T-helper 17 cell (primary cell): ENCODE results near the gene CATSPERD. TPM values are rescaled to one million over a fixed set of nuclear protein-coding genes. Genes with fewer than 3 reads are reported as not detected.

Experiments used
- ATAC-seq: fragments of 150-1000 bp; cut with Tn5 transposase; 2 replicates; pipeline ENCODE4 v1.10.0; 2021; ENCODE audit warnings: mild to moderate bottlenecking, moderate library complexity
- DNase-seq, 3 donors: peaks; one replicate each; pipeline versions ENCODE4 v3.0.0 to v3.0.0-alpha.2; 2020 to 2021
- H3K9me3 ChIP-seq: one replicate; pipeline ENCODE4 v1.7.0; 2013; ENCODE audit warnings: low read length, mild to moderate bottlenecking; ENCODE audit not compliant: control insufficient read depth, poor library complexity, severe bottlenecking
- H3K27ac Mint-ChIP-seq: one replicate; pipeline ENCODE4 v1.8.0; 2022; ENCODE audit warnings: mild to moderate bottlenecking, moderate library complexity, mixed read lengths
- H3K27me3 Mint-ChIP-seq: one replicate; pipeline ENCODE4 v1.8.0; 2022; ENCODE audit warnings: mixed read lengths
- H3K36me3 Mint-ChIP-seq: one replicate; pipeline ENCODE4 v1.8.0; 2022; ENCODE audit warnings: low read depth, mixed read lengths
- H3K4me1 Mint-ChIP-seq: one replicate; pipeline ENCODE4 v1.8.0; 2022; ENCODE audit warnings: mild to moderate bottlenecking, mixed read lengths
- H3K4me3 Mint-ChIP-seq: one replicate; pipeline ENCODE4 v1.8.0; 2022; ENCODE audit warnings: mild to moderate bottlenecking, moderate library complexity, mixed read lengths
- total RNA-seq, 4 donors: library from RNA in 2 of 4; stranded (reverse) in 2 of 4; gene quantifications; one replicate each; pipeline ENCODE4 v1.2.3 and lab custom pipeline; 2022 to 2026

Gene CATSPERD
- total RNA-seq, 2 donors from 2014 or later = not detected

- Mint-ChIP-seq H3K4me3 (no peak overlapping the region), H3K36me3 (peaks cover 2% of the 10 kb centered on the region), H3K27ac (no peak overlapping the region), H3K27me3 (no peaks in the 10 kb centered on the region), H3K4me1 (peaks cover 9% of the 10 kb centered on the region)
- DNase-seq (no peak), ATAC-seq (no peak)
- no peaks in the 10 kb centered on the region for H3K9me3 ChIP-seq
Measured at GRCh38 chr19:5823579-5824281, 103.3 kb downstream of the CATSPERD start.

DNA sequence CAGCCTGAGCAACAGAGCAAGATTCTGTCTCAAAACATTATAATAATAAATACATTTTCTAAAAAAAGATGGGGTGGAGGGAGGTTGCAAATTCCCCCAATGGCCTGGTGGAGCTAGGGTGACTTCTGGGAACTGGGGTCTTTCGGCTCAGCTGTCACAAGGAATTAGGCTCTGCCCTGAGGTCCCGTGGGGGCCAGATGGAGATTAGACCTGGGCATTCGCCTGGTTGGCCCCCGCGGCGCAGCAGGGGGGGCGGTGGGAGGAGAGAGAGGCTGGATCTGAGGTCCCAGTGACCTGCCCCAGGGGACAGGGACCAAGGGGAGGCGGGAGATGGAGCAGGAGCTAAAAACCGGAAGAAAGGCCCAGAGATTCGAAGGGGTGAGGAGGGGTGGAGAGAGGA is 104.3 kb downstream of the CATSPERD start:
- H3K36me3 Mint-ChIP-seq = peaks cover 2% of the 10 kb centered on the region
- H3K4me3 Mint-ChIP-seq = no peak overlapping the region
- no peak for ATAC-seq
- no peak overlapping the region for H3K27ac Mint-ChIP-seq
- H3K9me3 ChIP-seq = no peaks in the 10 kb centered on the region
- H3K4me1 Mint-ChIP-seq = peaks cover 7% of the 10 kb centered on the region
- DNase-seq = no peak
- H3K27me3 Mint-ChIP-seq = no peaks in the 10 kb centered on the region

- H3K27me3 Mint-ChIP-seq = no peaks in the 10 kb centered on the region
- no peaks in the 10 kb centered on the region for H3K9me3 ChIP-seq
- H3K36me3 Mint-ChIP-seq = peaks cover 3% of the 10 kb centered on the region
- H3K4me3 Mint-ChIP-seq = no peak overlapping the region
- DNase-seq (no peak), ATAC-seq (no peak)
- no peak overlapping the region for H3K27ac Mint-ChIP-seq
- peaks cover 6% of the 10 kb centered on the region for H3K4me1 Mint-ChIP-seq
Measured at GRCh38 chr19:5825178-5825577, 104.7 kb downstream of the CATSPERD start.

DNA sequence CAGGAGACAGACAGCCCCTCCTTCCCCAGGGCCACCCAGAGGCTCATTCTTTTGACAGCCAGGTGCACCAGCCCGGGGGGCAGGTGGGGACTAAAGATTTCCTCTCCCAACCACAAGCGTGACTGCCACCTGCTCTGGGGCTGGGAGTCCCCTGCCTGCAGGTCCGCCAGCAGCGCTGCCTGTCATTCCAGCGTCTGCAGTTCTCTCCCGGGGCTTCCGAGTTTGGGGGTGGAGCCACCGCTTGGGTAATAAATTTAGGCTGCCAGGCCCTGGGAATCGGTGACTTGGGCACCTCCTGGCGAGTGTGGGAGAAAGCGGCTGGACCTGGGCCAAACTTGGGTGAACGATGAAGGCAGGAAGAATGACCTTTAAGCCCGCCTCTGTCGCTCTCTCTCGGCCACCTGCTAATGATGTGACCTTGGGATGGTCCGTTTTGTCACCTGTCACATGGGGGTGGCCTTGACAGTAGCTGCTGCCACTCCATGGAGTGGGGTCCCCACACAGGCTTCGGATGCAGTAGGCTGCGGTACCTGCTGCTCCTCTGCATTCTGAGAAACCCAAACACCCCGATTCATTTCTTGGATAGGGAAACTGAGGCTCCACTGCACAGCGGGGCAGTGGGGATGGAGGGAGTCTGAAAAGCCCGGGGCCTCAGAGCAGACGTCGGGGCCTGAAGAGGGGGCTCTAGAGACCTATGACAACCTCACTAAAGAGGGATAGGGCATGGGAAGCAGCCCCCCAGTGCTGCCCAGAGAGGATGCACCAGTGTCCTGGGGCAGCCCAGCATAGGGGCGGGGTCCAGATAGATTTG is 106.3 kb downstream of the CATSPERD start:
- Mint-ChIP-seq H3K27ac (peak overlapping the region; percentile 88), H3K4me1 (peaks cover 6% of the 10 kb centered on the region), H3K27me3 (no peaks in the 10 kb centered on the region), H3K4me3 (peak overlapping the region; percentile 88), H3K36me3 (peaks cover 4% of the 10 kb centered on the region)
- DNase-seq (no peak), ATAC-seq (no peak)
- no peaks in the 10 kb centered on the region for H3K9me3 ChIP-seq

DNA sequence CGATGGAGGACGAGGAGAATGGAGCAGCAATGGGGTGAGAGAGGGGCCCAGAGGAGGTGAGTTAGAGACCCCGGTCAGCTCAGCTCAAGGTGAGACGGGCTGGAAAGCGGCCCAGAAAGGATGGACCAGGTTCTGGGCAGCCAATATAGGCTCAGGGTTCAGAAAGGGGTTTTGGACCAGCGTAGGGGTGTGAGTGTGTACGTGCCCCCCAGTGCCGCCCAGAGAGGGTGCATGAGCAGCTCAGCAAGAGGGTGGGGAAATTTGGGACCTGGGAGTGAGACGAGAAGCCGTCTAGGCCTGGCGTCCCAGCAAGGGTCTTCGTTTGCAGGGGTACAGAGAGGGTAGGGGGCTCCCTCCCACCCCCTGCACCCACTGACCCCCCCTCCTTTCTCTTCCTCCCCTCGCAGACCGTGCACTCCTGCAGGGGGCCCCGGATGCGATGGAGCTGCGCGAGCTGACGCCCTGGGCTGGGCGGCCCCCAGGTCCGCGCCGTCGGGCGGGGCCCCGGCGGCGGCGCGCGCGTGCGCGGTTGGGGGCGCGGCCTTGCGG is 107.0 kb downstream of the CATSPERD start:
- Mint-ChIP-seq H3K27me3 (peaks cover 5% of the 10 kb centered on the region), H3K27ac (peak overlapping the region; percentile 88), H3K36me3 (peaks cover 4% of the 10 kb centered on the region), H3K4me3 (peak overlapping the region; percentile 89), H3K4me1 (peaks cover 6% of the 10 kb centered on the region)
- no peak for ATAC-seq
- no peaks in the 10 kb centered on the region for H3K9me3 ChIP-seq
- DNase-seq = no peak

- ATAC-seq (peak; percentile 86), DNase-seq (peak; percentile 83 to 92 (median 91))
- Mint-ChIP-seq H3K36me3 (peaks cover 4% of the 10 kb centered on the region), H3K27me3 (peaks cover 8% of the 10 kb centered on the region), H3K4me1 (peaks cover 6% of the 10 kb centered on the region), H3K27ac (peak overlapping the region; percentile 77), H3K4me3 (peak overlapping the region; percentile 89)
- no peaks in the 10 kb centered on the region for H3K9me3 ChIP-seq
Measured at GRCh38 chr19:5827891-5828660, 107.6 kb downstream of the CATSPERD start.

Other genes starting within 250 kb of the CATSPERD start
- gene TINCR, start 152.7 kb upstream of the CATSPERD start, total RNA-seq = 1 to 10 TPM; 2.0 to 2.8 TPM
- gene SAFB2, start 97.9 kb upstream of the CATSPERD start, total RNA-seq = 100 to 1,000 TPM; 241 to 255 TPM
- 100 to 1,000 TPM; 173 to 183 TPM for gene SAFB, start 97.6 kb upstream of the CATSPERD start, total RNA-seq
- gene MICOS13, start 40.1 kb upstream of the CATSPERD start, total RNA-seq = 10 to 100 TPM; 26.9 to 27.9 TPM
- gene HSD11B1L, start 39.6 kb upstream of the CATSPERD start, total RNA-seq = 1 to 10 TPM; 1.4 to 3.1 TPM
- 1,000 to 10,000 TPM in 1 of 2 donors, 100 to 1,000 TPM in 1; 811 to 1,376 TPM for gene RPL36, start 30.3 kb upstream of the CATSPERD start, total RNA-seq
- 10 to 100 TPM; 61.0 to 65.2 TPM for gene LONP1, start 491 bp upstream of the CATSPERD start, total RNA-seq
- 1 to 10 TPM; 3.8 to 3.9 TPM for gene PRR22, start 64.1 kb downstream of the CATSPERD start, total RNA-seq
- 100 to 1,000 TPM; 128 to 131 TPM for gene DUS3L, start 70.5 kb downstream of the CATSPERD start, total RNA-seq
- under 1 TPM; 0.35 to 0.39 TPM for gene NRTN, start 84.4 kb downstream of the CATSPERD start, total RNA-seq
- gene FUT6, start 119.1 kb downstream of the CATSPERD start, total RNA-seq = not detected
- under 1 TPM in 1 of 2 donors, not detected in 1; 0.50 TPM for gene FUT3, start 130.8 kb downstream of the CATSPERD start, total RNA-seq
- gene FUT5, start 149.9 kb downstream of the CATSPERD start, total RNA-seq = 1 to 10 TPM; 2.2 to 3.7 TPM
- 100 to 1,000 TPM; 102 to 108 TPM for gene NDUFA11, start 183.2 kb downstream of the CATSPERD start, total RNA-seq
- 10 to 100 TPM; 24.6 TPM for gene VMAC, start 184.2 kb downstream of the CATSPERD start, total RNA-seq
- 10 to 100 TPM; 41.0 to 47.1 TPM for gene CAPS, start 193.6 kb downstream of the CATSPERD start, total RNA-seq